Thoracic aorta (tissue), 2 donors: ENCODE results near the gene GABARAPL2. TPM values are rescaled to one million over a fixed set of nuclear protein-coding genes. Genes with fewer than 3 reads are reported as not detected.
"Not testable (repeated sequence)": the region's sequence is repeated elsewhere in the genome, so short reads cannot be mapped to it uniquely, and the experiment has no call there.

Experiments used
- ATAC-seq: fragments of 150-250 bp; one replicate; pipeline ENCODE4 v1.8.0; 2017; ENCODE audit warnings: low read depth; ENCODE audit not compliant: insufficient number of reproducible peaks, low FRiP score
- DNase-seq: peaks from one replicate; pipeline ENCODE4 v3.0.0-alpha.2; 2020; ENCODE audit warnings: low spot score
- H3K27ac ChIP-seq, 2 donors: fragments of 200-600 bp; sonication (generic); 1 replicate in 1 of 2; 2 replicates in 1 of 2; pipeline ENCODE4 v1.5.1; 2016; ENCODE audit warnings: mild to moderate bottlenecking in 2 of 2, moderate library complexity in 2 of 2
- H3K27me3 ChIP-seq: fragments of 200-600 bp; sonication (generic); replicated peaks from 2 replicates; pipeline ENCODE4 v1.6.0; 2016; ENCODE audit warnings: mild to moderate bottlenecking; ENCODE audit not compliant: insufficient read depth
- H3K36me3 ChIP-seq: fragments of 200-600 bp; sonication (generic); one replicate; pipeline ENCODE4 v1.5.1; 2016
- H3K4me1 ChIP-seq, 2 donors: fragments of 200-600 bp; sonication (generic); 1 replicate in 1 of 2; 2 replicates in 1 of 2; pipeline versions ENCODE4 v1.5.1 to v1.6.0; 2016; ENCODE audit warnings: low read depth in 2 of 2, mild to moderate bottlenecking in 1 of 2; ENCODE audit not compliant: control insufficient read depth in 1 of 2
- H3K4me3 ChIP-seq: fragments of 200-600 bp; sonication (generic); 2 replicates; pipeline ENCODE4 v1.5.1; 2016; ENCODE audit warnings: mild to moderate bottlenecking
- H3K9me3 ChIP-seq: fragments of 200-600 bp; sonication (generic); 2 replicates; pipeline ENCODE4 v1.5.1; 2016
- CTCF ChIP-seq: fragments of 200-600 bp; sonication (generic); IDR thresholded peaks from one replicate; pipeline ENCODE4 v1.5.1; 2019; ENCODE audit warnings: antibody characterized with exemption
- total RNA-seq, 2 donors: library from RNA; depleted of rRNA; stranded (reverse); fragments of >200 nt; gene quantifications; one replicate each; pipeline versions ENCODE4 v1.1.0 to v1.2.3, GENCODE V29; 2016

The GABARAPL2 gene
- total RNA-seq, 2 donors from 2014 or later: 101 to 122 TPM

- ATAC-seq: no peak
Observed at GRCh38 chr16:75535211-75535843, 30.9 kb upstream of the GABARAPL2 start.

GRCh38 chr16:75535901-75536300 lies 30.3 kb upstream of the GABARAPL2 start, which contains the start of gene CHST5:
TSS of gene CHST5 (minus strand) at chr16:75536108. CDS start at chr16:75530384, 5,724 bp downstream.
- Histone ChIP-seq H3K9me3 (no peaks in the 10 kb centered on the region), H3K4me3 (peak within 1 kb of the TSS; percentile 44), H3K36me3 (no peaks in the 10 kb centered on the region), H3K27ac (peak within 1 kb of the TSS in 1 of 2 donors; percentile 27), H3K27me3 (no peaks in the 10 kb centered on the region), H3K4me1 (peaks cover 0 to 28% of the 10 kb centered on the region in 2 donors)
- ATAC-seq: no peak
- DNase-seq: no peak
- TF ChIP-seq CTCF: no peak

More at GRCh38 chr16:75535211-75535843, 30.9 kb upstream of the GABARAPL2 start:
- Histone ChIP-seq H3K27ac (no peak overlapping the region), H3K27me3 (no peaks in the 10 kb centered on the region), H3K4me3 (peak overlapping the region; percentile 44), H3K4me1 (peaks cover 0 to 27% of the 10 kb centered on the region in 2 donors), H3K9me3 (no peaks in the 10 kb centered on the region), H3K36me3 (no peaks in the 10 kb centered on the region)
- no peak for TF ChIP-seq CTCF
- no peak for DNase-seq

GRCh38 chr16:75537776-75538175 lies 28.4 kb upstream of the GABARAPL2 start:
- H3K4me1 ChIP-seq: peaks cover 0 to 28% of the 10 kb centered on the region in 2 donors
- no peak overlapping the region for H3K4me3 ChIP-seq
- no peaks in the 10 kb centered on the region for H3K9me3 ChIP-seq
- H3K36me3 ChIP-seq: no peaks in the 10 kb centered on the region
- DNase-seq (no peak), ATAC-seq (no peak)
- peak overlapping the region in 1 of 2 donors; percentile 22 for H3K27ac ChIP-seq
- TF ChIP-seq CTCF: no peak
- no peaks in the 10 kb centered on the region for H3K27me3 ChIP-seq

- not testable (repeated sequence) for DNase-seq, H3K27me3 ChIP-seq, H3K36me3 ChIP-seq, H3K9me3 ChIP-seq, H3K4me3 ChIP-seq
- H3K4me1 ChIP-seq: peaks cover 0 to 28% of the 10 kb centered on the region in 2 donors
- H3K27ac ChIP-seq: peak overlapping the region; percentile 38 to 50
- ATAC-seq: peak; percentile 10
Observed at GRCh38 chr16:75538882-75539565, 27.2 kb upstream of the GABARAPL2 start.

GRCh38 chr16:75541236-75541635 lies 24.9 kb upstream of the GABARAPL2 start:
- Histone ChIP-seq H3K9me3 (no peaks in the 10 kb centered on the region), H3K36me3 (no peaks in the 10 kb centered on the region), H3K27me3 (no peaks in the 10 kb centered on the region), H3K27ac (no peak overlapping the region), H3K4me3 (no peak overlapping the region), H3K4me1 (peaks cover 0 to 19% of the 10 kb centered on the region in 2 donors)
- ATAC-seq: no peak
- no peak for TF ChIP-seq CTCF
- DNase-seq: no peak

- not testable (repeated sequence) for H3K4me3 ChIP-seq, DNase-seq
- peaks cover 0 to 19% of the 10 kb centered on the region in 2 donors for H3K4me1 ChIP-seq
Observed at GRCh38 chr16:75542462-75542861, 23.7 kb upstream of the GABARAPL2 start.

GRCh38 chr16:75545879-75546278 lies 20.3 kb upstream of the GABARAPL2 start:
- H3K4me1 ChIP-seq, H3K36me3 ChIP-seq, H3K27ac ChIP-seq, H3K4me3 ChIP-seq, DNase-seq, H3K27me3 ChIP-seq, H3K9me3 ChIP-seq, ATAC-seq: not testable (repeated sequence)

More at GRCh38 chr16:75542462-75542861, 23.7 kb upstream of the GABARAPL2 start:
- ATAC-seq, H3K27me3 ChIP-seq, H3K27ac ChIP-seq, H3K9me3 ChIP-seq, H3K36me3 ChIP-seq: not testable (repeated sequence)
